Measurements from ENCODE around the gene MAPK8IP3.

MAPK8IP3 gene

GRCh38 chr16:1741553-1742165 lies 35.7 kb downstream of the MAPK8IP3 start:
- no peak for DNase-seq (ENCODE audit: low read depth)

GRCh38 chr16:1743376-1744337 lies 37.7 kb downstream of the MAPK8IP3 start:
- no peak for DNase-seq (ENCODE audit: low read depth)

- DNase-seq (ENCODE audit: low read depth), result no peak
These were observed 38.4 kb downstream of the MAPK8IP3 start for GRCh38 chr16:1744338-1744840.

- DNase-seq (ENCODE audit: low read depth), result no peak
These were observed 39.3 kb downstream of the MAPK8IP3 start for GRCh38 chr16:1745181-1745899.

GRCh38 chr16:1745900-1746692 lies 40.1 kb downstream of the MAPK8IP3 start:
- DNase-seq (ENCODE audit: low read depth), result no peak

GRCh38 chr16:1746693-1747195 lies 40.7 kb downstream of the MAPK8IP3 start:
- no peak for DNase-seq (ENCODE audit: low read depth)

GRCh38 chr16:1747934-1748333 lies 41.9 kb downstream of the MAPK8IP3 start:
- no peak for DNase-seq (ENCODE audit: low read depth)

GRCh38 chr16:1749152-1750117 lies 43.4 kb downstream of the MAPK8IP3 start:
- no peak for DNase-seq (ENCODE audit: low read depth)

- no peak for DNase-seq (ENCODE audit: low read depth)
These were observed 46.0 kb downstream of the MAPK8IP3 start for GRCh38 chr16:1751946-1752345.

- DNase-seq (ENCODE audit: low read depth), result no peak
These were observed 46.9 kb downstream of the MAPK8IP3 start for GRCh38 chr16:1752853-1753252.

- DNase-seq (ENCODE audit: low read depth), result no peak
These were observed 48.2 kb downstream of the MAPK8IP3 start for GRCh38 chr16:1754204-1754603.

GRCh38 chr16:1757714-1758461 lies 51.9 kb downstream of the MAPK8IP3 start:
- DNase-seq (ENCODE audit: low read depth), result no peak

- no peak for DNase-seq (ENCODE audit: low read depth)
These were observed 52.9 kb downstream of the MAPK8IP3 start for GRCh38 chr16:1758923-1759322.

GRCh38 chr16:1759511-1759910 lies 53.5 kb downstream of the MAPK8IP3 start:
- DNase-seq (ENCODE audit: low read depth), result no peak

GRCh38 chr16:1760911-1761310 lies 54.9 kb downstream of the MAPK8IP3 start:
- DNase-seq (ENCODE audit: low read depth), result no peak

GRCh38 chr16:1761751-1762150 lies 55.8 kb downstream of the MAPK8IP3 start:
- no peak for DNase-seq (ENCODE audit: low read depth)

- no peak for DNase-seq (ENCODE audit: low read depth)
These were observed 56.3 kb downstream of the MAPK8IP3 start for GRCh38 chr16:1762196-1762878.

- DNase-seq (ENCODE audit: low read depth), result no peak
These were observed 57.0 kb downstream of the MAPK8IP3 start for GRCh38 chr16:1762879-1763520.

Data from activated T-helper 9 cell treated with anti-CD3 and anti-CD28 coated beads, Interleukin-2, amount 50 U/mL, for 16 hours (primary cell).